Measurements from ENCODE around the gene GPX3. TPM values are rescaled to one million over a fixed set of nuclear protein-coding genes. Genes with fewer than 3 reads are reported as not detected.

Gene GPX3
- total and polyA plus RNA-seq, 2 of the 13 experiments (the other 11 are each of a cell fraction or from before 2014, with no cell fraction given) = 33.8 to 1,892 TPM

DNA sequence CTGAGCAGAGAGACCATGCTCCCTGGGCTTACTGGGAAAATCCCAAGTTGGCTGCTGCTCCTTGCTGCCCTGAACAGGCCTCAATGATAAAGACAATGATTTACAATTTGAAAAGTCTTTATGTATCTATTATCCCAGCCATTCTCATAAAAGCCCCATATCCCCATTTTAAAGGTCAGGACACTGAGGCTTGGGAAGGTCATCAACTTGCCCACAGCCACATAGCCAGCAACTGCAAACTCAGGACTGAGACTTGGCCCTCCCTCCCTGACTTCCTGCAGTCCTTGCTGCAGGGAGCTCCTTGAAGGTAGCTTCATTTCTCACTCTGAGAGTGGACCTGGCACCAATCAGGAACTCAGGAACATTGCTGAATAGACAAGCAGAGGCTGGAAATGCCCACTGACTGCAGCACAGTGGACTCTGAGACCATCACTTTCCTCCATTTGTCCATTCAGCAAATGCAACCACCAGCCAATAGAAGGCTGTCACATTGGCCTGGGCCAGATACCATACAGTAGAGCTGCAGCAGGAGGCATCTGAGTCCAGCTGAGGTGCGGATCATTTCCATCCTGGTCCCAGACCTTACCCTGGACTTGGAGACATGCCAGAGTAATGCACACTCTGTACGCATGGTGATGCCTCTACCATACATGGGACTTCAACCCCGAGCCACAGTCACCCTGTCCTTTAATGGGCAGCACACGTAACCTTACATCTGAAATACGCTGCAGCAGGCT, 42.2 kb downstream of the GPX3 start (continued):
- TF ChIP-seq, protein P1, sequence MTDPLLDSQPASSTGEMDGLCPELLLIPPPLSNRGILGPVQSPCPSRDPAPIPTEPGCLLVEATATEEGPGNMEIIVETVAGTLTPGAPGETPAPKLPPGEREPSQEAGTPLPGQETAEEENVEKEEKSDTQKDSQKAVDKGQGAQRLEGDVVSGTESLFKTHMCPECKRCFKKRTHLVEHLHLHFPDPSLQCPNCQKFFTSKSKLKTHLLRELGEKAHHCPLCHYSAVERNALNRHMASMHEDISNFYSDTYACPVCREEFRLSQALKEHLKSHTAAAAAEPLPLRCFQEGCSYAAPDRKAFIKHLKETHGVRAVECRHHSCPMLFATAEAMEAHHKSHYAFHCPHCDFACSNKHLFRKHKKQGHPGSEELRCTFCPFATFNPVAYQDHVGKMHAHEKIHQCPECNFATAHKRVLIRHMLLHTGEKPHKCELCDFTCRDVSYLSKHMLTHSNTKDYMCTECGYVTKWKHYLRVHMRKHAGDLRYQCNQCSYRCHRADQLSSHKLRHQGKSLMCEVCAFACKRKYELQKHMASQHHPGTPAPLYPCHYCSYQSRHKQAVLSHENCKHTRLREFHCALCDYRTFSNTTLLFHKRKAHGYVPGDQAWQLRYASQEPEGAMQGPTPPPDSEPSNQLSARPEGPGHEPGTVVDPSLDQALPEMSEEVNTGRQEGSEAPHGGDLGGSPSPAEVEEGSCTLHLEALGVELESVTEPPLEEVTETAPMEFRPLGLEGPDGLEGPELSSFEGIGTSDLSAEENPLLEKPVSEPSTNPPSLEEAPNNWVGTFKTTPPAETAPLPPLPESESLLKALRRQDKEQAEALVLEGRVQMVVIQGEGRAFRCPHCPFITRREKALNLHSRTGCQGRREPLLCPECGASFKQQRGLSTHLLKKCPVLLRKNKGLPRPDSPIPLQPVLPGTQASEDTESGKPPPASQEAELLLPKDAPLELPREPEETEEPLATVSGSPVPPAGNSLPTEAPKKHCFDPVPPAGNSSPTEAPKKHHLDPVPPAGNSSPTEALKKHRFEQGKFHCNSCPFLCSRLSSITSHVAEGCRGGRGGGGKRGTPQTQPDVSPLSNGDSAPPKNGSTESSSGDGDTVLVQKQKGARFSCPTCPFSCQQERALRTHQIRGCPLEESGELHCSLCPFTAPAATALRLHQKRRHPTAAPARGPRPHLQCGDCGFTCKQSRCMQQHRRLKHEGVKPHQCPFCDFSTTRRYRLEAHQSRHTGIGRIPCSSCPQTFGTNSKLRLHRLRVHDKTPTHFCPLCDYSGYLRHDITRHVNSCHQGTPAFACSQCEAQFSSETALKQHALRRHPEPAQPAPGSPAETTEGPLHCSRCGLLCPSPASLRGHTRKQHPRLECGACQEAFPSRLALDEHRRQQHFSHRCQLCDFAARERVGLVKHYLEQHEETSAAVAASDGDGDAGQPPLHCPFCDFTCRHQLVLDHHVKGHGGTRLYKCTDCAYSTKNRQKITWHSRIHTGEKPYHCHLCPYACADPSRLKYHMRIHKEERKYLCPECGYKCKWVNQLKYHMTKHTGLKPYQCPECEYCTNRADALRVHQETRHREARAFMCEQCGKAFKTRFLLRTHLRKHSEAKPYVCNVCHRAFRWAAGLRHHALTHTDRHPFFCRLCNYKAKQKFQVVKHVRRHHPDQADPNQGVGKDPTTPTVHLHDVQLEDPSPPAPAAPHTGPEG (CRISPR knock-in tag; IDR thresholded peaks at IDR 0.05) = no peak
- no peak for TF ChIP-seq SIX1 (CRISPR knock-in tag; IDR thresholded peaks at IDR 0.05; ENCODE audit: borderline replicate concordance)
- TF ChIP-seq, protein P2, sequence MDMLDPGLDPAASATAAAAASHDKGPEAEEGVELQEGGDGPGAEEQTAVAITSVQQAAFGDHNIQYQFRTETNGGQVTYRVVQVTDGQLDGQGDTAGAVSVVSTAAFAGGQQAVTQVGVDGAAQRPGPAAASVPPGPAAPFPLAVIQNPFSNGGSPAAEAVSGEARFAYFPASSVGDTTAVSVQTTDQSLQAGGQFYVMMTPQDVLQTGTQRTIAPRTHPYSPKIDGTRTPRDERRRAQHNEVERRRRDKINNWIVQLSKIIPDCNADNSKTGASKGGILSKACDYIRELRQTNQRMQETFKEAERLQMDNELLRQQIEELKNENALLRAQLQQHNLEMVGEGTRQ (IDR thresholded peaks at IDR 0.05; ENCODE audit: low read depth, low read length) = no peak
- TF ChIP-seq, protein P2 (CRISPR knock-in tag; IDR thresholded peaks at IDR 0.05; ENCODE audit: borderline replicate concordance) = no peak
- TF ChIP-seq ZBTB38 (CRISPR knock-in tag; IDR thresholded peaks at IDR 0.05) = 0 out of 2 replicates have a peak, but pooled peaks have one; percentile 20
- TF ChIP-seq ZNF629 (CRISPR knock-in tag; conservative IDR thresholded peaks at IDR 0.05) = 0 out of 2 replicates have a peak, but pooled peaks have one; percentile 49
